ENCODE measurements around the gene RNF183.

The RNF183 gene, protein sequence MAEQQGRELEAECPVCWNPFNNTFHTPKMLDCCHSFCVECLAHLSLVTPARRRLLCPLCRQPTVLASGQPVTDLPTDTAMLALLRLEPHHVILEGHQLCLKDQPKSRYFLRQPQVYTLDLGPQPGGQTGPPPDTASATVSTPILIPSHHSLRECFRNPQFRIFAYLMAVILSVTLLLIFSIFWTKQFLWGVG

DNA sequence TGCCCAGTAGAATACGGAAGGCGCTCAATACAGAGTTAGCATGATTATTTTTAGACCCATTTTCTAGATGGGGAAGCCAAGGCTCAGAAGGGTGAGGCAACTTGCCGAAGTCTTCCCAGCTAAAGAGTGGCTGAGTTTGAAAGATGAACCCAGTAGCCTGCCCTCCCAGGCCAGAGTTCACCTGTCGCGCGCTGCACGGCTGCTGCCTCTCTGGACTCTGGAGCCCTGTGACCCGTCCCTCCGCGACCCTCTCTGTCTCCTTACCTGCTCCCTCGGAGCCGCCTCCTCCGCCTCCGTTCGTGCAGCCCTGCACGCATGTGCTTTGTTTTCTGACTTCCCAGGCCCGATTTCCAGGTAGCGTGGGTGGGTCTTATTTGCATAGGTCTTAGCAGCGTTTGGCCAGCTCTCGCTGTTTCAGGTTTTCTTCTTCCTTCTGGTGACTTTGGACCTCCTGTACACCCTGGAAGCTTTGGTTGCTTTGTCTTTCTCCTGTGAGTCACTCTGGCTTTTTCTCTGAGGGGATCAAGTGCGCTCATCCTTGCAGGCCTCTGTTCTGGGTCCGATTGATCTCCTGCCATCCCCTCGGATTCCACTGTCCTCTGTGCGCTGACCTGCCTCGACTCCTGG lies at the start of gene RNF183:
Gene RNF183, minus strand, starts transcription at position 585 of the 627 bp plus-strand sequence. CDS start 5,192 bp downstream, outside the sequence.
- DNase-seq (ENCODE audit: low read depth in 3 of 3, low spot score in 1 of 3) = no peak

DNA sequence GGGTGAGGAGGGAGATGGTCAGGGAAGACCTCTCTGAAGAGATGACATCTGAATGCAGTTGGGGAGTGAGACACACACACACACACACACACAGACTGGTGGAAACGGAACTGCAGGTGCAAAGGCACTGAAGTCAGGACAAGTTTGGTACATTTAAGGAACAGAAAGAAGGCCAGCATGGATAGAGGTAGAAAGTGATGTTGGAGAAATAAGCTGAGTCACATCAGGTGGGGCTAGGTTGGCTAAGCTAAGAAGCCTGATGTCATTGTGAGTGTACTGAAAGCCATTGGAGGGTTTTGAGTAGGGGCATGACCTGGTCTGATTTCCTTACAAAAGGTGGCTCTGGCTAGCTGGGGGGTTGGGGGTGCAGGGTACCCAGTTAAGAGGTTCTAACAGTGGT lies 49.2 kb upstream of the RNF183 start:
- DNase-seq (ENCODE audit: low read depth in 3 of 3, low spot score in 1 of 3) = no peak

DNA sequence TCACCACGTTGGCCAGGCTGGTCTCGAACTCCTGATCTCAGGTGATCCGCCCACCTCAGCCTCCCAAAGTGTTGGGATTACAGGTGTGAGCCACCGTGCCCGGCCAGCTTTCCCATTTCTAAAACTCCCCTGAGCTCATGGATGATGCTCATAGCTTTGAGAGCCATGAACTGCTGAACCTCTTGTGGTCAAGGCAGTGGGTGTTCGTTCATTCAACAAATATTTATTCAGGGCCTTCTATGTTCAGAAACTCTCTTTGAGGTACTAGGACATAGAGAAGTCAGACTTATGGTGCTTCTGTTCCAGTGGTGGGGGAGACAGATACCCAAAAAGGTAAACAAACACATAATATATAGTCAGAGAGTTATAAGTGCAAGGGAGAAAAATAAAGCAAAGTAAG lies 48.8 kb upstream of the RNF183 start:
- no peak for DNase-seq (ENCODE audit: low read depth in 3 of 3, low spot score in 1 of 3)

DNA sequence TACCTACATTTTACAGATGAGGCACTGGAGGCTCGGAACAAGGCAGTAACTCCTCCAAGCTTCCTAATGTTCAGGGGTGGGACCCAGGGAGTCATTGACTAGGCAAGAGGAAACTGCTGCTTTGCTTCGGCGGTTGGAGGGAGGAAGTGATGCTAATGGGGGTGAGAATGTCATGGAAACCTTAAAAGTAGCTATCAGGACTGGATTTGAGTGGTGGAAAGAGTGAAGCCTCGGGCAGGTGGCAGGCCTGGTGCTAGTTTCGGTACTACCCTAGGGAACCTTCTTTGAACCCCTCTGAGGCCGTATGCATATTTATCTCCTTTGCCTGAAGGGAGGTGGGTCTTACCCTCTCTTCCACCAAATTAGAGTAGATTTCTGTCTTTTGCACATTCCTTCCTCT lies 47.8 kb upstream of the RNF183 start:
- no peak for DNase-seq (ENCODE audit: low read depth in 3 of 3, low spot score in 1 of 3)

DNA sequence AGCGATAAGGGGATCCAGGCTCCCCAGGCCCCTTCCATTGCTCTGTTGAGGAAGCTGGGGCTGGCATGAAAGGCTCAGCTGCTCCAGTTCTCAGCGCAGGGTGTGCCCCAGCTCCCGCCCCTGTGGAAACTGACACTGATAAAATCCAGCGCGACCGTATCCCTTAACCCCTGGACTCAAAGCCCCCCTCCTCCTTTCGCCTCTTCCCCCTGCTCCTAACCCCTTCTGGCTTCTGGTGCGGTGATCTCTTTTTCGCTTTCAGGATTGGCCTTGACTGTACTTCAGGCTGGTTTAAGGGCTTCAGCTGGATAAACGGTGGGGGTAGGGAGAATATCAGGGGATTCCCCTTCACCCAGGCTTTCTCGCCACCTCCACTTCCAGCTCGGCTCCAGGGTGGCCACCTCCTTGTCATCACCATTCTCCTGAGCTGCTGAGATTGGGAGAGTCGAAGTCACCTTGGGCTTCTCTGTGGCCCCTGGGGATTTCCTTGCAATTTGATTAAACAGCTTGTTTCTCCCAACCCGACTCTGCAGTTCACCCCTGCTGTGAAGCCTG lies 47.0 kb upstream of the RNF183 start:
- no peak for DNase-seq (ENCODE audit: low read depth in 3 of 3, low spot score in 1 of 3)

DNA sequence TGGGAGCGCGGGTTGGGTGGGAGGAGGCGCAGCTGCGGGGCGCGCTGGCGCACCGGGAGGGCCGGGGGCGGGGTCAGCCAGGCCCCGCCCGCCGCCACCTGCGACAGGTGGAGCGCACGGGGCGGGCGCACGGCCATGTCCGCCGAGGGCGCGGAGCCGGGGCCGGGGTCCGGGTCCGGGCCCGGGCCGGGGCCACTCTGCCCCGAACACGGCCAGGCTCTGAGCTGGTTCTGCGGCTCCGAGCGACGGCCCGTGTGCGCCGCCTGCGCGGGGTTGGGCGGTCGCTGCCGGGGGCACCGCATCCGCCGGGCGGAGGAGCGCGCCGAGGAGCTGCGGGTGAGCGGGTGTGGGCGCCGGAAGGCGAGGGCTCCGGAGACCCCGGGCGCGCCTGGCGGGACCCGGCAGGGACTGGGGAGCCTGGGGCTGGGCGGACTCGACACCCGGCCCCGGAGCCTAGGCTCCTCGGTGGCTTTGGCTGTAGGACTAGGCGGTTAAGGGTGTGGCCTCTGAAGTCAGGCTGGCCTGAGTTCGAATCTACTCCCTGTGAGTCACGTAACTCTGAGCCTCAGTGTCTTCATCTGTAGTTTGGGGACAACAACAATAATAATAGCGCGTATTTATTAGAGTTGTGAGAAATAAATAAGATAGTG lies 46.4 kb upstream of the RNF183 start, which contains the start of gene BSPRY:
Gene BSPRY, plus strand, starts transcription at position 97 of the 650 bp plus-strand sequence. Its CDS starts 39 bp downstream, at position 136.
- peak in 2 of 3 donors; percentile 5 to 10 for DNase-seq (ENCODE audit: low read depth in 3 of 3, low spot score in 1 of 3)

DNA sequence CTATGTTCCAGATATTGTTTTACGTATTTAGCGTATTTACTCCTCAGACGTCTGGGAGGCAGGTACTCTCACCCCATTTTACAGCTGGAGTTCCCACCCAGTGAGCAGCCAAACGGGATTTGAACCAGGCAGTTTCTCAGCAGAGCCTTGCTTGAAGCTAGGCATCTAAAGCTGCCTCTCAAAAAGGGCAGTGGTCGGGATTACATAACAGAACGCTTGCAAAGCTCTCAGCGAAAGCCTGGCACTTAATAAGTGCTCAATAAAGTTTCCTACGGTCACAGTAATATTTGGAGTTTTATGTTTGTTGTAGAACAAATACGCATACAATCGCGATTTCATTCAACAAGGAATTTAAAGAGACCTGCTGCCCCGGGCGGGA lies 45.9 kb upstream of the RNF183 start:
- DNase-seq (ENCODE audit: low read depth in 3 of 3, low spot score in 1 of 3) = no peak

DNA sequence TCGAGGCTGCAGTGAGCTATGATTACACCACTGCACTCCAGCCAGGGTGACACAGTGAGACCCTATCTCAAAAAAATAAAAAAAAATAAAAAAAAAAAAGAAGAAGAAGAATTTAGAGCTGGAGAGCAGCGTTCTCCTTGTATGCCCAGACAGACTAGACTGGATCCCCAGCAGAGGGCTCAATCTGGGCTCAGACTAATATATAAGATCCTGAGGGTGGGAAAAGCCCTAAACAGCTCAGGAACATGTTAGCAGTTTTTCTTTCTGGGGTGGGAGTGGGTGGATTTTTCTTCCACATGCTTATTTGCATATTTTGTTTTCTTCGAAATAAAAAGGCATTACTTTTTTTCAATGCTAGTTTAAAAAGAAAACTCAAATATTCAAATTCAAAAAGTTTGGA lies 45.3 kb upstream of the RNF183 start:
- no peak for DNase-seq (ENCODE audit: low read depth in 3 of 3, low spot score in 1 of 3)

DNA sequence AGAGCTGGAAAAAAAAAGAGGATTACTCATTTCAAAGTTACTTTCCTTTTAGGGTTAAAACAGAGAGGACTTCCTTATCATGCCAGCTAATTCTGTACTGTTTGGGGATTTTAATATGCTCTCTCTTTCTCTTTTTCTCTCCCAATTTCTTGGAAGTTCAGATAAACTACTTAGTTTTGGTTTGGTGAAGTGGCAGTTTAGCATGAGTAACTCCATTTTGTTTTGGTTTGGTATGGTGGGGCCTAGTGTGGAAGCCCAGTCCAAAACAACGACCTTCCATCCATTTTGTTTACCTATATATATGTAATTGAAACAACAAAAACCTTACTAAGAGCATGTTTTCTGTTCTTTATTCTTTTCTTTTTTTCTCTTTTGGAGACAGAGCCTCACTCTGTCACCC lies 42.5 kb upstream of the RNF183 start:
- no peak for DNase-seq (ENCODE audit: low read depth in 3 of 3, low spot score in 1 of 3)

DNA sequence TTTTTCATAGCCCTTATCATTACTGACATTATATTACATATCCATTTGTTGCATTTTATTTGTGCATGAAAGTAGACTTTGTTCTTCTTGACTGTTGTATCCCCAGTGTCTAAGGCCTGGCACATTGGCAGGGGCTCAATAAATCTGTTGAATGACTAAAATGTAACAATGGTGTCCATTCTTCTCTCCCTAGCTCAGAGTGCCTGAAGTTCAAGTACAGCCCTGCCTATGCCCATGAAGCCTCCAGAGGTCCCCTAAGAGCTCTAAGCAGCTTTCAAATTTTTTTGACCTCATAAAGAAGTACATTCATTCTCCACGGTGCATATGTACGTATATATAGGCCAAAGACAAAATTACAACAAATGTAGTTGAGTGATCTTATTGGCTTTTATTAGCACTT lies 42.0 kb upstream of the RNF183 start:
- DNase-seq (ENCODE audit: low read depth in 3 of 3, low spot score in 1 of 3) = no peak

DNA sequence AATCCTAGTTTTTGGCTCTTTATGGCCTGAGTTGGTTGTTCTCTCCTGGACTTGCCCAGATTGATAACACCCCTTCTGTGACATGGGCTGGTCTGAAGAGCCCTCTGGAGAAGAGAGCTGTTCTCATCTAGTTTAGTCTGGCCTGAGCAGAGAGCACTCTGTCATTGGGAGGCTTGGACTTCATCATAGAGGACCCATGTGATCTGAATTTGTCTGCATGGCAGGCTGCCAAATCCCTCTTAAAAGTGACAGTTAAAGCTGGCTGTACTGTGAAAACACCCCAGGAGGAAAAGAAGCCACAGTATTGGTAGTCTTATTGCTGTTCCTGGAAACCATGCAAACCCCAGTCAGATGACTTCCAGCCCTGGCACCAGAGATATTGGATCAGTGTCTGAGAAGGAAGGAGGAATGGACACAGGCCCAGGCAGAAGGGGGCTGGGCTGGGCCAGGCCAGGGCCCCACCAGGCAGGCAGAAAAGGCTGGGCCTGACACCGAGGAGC lies 40.6 kb upstream of the RNF183 start:
- no peak for DNase-seq (ENCODE audit: low read depth in 3 of 3, low spot score in 1 of 3)

DNA sequence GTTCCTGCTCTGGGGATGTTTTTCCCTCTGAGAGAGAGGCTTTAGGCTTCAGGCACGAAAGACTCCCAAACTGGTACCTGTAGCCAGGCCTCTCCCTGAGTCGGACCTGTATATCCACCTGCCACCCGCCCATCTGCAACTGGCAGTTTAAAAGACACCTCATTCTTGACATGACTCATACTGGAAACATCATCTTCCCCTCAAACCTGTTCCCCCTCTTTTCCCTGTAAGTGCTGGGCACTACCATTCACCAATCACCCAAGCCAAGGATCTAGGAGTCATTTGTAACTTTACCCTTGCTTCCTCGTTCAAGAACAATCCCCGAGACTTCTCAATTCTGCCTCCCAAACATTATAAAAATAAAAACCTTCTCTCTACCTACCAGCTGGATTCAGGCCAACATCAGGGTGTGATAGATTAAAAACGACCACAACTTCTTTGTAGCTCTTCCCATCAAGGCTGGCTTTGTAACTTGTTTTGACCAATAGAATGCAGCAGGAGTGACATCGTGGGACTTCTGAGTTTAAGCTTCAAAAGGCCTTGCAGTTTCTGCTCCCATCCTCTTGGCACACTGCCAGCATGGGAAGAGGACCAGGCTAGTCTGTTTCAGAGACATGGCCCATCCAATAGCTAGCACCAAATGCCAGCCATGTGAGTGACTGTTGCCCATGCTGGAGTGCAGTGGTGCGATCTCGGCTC lies 38.7 kb upstream of the RNF183 start:
- DNase-seq (ENCODE audit: low read depth in 3 of 3, low spot score in 1 of 3) = no peak

DNA sequence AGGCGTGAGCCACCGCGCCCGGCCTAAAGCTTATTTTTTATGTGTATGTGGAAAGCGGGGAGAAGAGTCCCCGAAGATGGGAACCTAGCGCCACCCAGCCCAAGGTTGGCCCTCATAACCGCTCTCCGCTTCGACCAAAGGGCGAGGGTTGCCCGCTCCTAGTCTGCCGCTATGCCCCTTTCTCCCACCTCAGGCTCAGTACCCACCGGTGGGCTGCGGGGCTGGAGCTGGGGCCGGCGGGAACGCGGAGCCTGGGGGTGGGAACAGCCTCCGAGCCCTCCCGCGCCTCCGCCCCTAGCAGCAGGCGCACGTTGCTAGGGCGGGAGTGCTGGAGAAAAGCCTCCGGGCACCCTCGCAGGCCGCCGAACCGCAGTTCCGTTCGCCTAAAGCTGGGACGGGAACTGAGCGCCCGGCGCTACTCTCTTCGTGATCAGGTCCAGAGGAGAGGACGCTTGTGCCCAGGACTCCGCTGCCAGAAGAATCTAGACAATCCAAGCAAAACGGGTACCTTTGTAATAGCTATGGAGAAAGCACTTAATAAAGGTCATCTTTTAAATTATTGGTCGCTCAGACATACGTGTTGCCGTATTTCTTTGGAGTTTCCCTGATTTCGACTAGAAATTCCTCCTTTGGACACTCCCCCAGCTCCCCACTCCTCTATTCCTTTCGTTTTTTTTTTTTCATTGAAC lies 37.0 kb upstream of the RNF183 start, which contains the start of gene WDR31:
Gene WDR31, minus strand, starts transcription at position 265 of the 689 bp plus-strand sequence. CDS start 8,253 bp downstream, outside the sequence.
- DNase-seq (ENCODE audit: low read depth in 3 of 3, low spot score in 1 of 3) = peak; percentile 38 to 79 (median 68)

DNA sequence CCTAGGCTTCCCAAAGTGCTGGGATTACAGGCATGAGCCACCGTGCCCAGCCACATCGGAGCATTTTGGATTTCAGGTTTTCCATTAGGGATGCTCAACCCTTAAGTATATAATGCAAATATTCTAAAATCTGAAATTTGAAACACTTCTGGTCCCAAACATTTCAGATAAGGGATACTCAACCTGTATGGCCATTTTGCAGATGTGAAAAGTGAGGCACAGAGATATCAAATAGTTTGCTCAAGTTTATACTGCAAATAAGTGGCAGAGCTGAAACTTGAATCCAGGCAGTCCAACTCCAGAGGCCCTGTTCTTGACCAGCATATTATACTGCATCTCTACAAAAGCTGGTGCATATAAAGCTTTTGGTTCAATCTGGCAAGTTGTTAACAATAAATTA lies 34.5 kb upstream of the RNF183 start:
- DNase-seq (ENCODE audit: low read depth in 3 of 3, low spot score in 1 of 3) = no peak

DNA sequence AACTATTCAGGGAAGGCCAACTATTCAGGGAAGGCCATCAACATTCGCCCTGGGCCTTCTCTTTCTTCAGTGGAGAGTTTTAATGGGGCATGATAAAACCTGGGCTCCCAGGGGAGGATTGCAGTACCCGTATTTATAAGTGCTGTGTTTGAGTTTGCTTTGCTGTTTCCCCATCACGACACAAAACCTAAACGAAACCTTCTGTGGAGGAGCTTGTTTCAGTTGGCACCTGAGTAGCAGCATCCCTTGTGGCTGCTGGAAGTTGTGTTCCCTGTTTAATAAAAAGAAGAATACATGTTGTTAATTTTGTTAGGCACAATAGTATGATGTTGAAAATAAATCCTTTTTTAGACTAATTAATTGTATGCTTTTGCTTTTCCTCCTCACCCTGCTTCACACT lies 28.6 kb upstream of the RNF183 start:
- no peak for DNase-seq (ENCODE audit: low read depth in 3 of 3, low spot score in 1 of 3)

DNA sequence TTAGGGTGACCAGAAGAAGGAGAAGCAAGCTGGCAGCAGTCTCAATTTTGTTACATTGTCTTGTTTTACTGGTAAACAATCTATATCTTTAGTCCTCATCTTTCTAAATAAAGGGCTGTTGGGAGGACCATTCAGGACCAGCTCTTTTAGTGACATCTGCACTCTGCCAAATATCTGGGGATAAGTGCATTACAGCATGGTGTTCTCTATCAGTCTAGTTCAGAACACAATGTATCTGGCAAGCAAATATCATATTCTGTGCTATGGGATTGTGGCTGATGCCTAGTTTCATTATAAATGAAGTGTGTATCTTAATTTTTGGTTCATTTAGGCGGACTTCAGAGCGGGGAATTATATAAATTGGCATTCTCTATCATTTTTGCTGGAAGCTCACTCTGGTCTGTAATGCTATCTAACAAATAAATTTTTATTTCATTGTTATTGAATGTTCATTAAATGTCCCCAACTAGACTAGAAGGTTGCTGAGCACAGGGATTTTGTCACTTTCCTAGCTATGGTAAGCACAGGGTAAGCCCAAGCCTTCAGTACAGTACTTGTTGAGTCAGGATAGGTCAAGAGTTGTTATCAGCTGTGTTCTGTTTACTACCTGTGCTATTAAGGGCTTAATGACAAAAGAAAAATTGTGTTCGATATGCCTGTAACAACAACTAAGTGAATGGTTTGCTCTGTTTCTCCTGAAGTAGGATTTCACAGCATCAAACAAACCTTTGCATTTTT lies 25.0 kb upstream of the RNF183 start:
- DNase-seq (ENCODE audit: low read depth in 3 of 3, low spot score in 1 of 3) = no peak

DNA sequence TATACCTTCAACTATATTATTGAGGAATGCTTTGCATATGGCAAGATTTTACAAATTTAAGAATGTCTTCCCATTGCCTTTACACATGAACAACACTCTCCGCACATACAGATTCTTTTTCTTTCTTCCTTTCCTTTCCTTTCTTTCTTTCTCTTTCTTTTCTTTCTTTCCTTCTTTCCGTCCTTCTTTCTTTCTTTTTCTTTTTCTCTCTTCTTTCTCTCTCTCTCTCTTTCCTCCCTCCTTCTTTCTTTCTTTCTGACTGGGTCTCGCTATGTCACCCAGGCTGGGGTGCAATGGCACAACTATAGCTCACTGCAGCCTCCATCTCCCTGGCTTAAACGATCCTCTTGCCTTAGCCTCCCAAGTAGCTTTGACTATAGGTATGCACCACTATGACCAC lies 23.1 kb upstream of the RNF183 start:
- no peak for DNase-seq (ENCODE audit: low read depth in 3 of 3, low spot score in 1 of 3)

DNA sequence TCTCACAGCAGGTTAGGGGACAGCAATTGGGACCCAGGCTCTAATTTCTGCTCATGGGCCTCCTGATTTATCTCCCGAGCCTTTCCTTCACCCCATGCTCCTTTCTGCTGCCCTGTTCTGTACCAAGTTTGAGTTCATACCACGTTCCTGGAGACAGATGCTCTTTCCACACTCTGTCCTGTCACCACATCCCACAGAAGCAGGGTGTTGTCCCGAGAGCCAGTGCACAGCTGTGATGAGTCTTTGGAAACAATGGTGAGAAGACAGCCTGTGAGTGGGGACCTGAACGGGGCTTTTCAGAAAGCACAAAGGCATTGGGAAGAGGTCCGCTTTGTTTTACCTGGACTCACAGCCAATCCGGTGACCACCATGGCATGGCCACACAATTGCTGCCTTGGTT lies 19.5 kb upstream of the RNF183 start:
- DNase-seq (ENCODE audit: low read depth in 3 of 3, low spot score in 1 of 3) = no peak

DNA sequence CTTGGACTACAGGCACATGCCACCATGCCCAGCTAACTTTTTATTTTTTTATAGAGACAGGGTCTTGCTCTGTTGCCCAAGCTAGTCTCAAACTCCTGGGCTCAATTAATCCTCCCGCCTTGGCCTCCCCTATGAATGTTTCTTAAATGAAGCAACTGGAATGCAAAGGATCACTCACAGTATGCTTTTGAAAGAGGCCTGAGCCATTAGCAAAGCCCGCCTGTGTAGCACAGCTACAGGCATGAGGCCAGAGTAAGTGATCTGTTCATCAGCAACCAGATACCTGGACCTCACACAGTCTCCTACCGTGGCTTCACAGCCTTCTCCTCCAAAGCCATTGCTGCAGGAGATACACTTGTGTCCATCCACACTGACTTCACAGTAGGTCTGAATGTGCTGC lies 16.9 kb upstream of the RNF183 start:
- no peak for DNase-seq (ENCODE audit: low read depth in 3 of 3, low spot score in 1 of 3)

DNA sequence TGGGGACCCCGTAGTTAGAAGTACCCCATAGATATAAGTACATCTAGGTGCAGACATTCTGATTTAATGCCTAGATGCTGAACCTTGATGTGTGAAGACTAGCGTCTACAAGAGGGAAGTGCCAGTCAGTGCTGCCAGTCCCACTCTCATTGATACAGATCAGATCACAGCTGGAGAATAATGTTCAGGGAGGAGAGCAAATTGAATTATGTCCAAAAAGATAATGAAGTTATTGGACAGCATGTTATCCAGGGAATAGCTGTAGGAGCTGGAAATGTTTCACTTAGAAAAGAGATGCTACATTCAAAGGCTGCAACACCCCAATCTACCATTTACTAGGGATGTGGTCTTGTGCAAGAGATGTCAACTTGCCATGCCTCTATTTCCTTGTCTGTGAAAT lies 15.9 kb upstream of the RNF183 start:
- DNase-seq (ENCODE audit: low read depth in 3 of 3, low spot score in 1 of 3) = no peak

Data from stimulated activated CD4-positive, alpha-beta T cell treated with anti-CD3 and anti-CD28 coated beads, TNF-alpha, amount 100 ng/mL, for 1 hour (primary cell).